ENCODE data around the gene WDR31. TPM values are rescaled to one million over a fixed set of nuclear protein-coding genes. Genes with fewer than 3 reads are reported as not detected.
A peak's percentile ranks its signal among the peaks of the same experiment; 100 is the strongest.

The WDR31 gene
- total RNA-seq, 2 donors from 2014 or later, result 2.4 to 5.4 TPM

- Histone ChIP-seq H3K4me3 (no peak overlapping the region), H3K9me3 (no peaks in the 10 kb centered on the region), H3K36me3 (no peaks in the 10 kb centered on the region), H3K27ac (no peak overlapping the region), H3K27me3 (replicated peaks; ENCODE audit: insufficient read depth) (no peaks in the 10 kb centered on the region), H3K4me1 (ENCODE audit: control insufficient read depth in 1 of 2, low read depth in 2 of 2) (peaks cover under 1 to 7% of the 10 kb centered on the region in 2 donors)
- no peak for DNase-seq (ENCODE audit: low spot score)
- ATAC-seq (ENCODE audit: insufficient number of reproducible peaks, low FRiP score, low read depth), result no peak
- TF ChIP-seq CTCF (IDR thresholded peaks at IDR 0.05), result no peak
These were observed 15.0 kb upstream of the WDR31 start for GRCh38 chr9:113355040-113355596.

GRCh38 chr9:113352411-113352810 lies 12.3 kb upstream of the WDR31 start:
- Histone ChIP-seq H3K4me3 (no peak overlapping the region), H3K36me3 (no peaks in the 10 kb centered on the region), H3K27me3 (replicated peaks; ENCODE audit: insufficient read depth) (no peaks in the 10 kb centered on the region), H3K9me3 (no peaks in the 10 kb centered on the region), H3K27ac (no peak overlapping the region), H3K4me1 (ENCODE audit: control insufficient read depth in 1 of 2, low read depth in 2 of 2) (peaks cover 4 to 13% of the 10 kb centered on the region in 2 donors)
- ATAC-seq (ENCODE audit: insufficient number of reproducible peaks, low FRiP score, low read depth) (no peak), DNase-seq (ENCODE audit: low spot score) (no peak)
- no peak for TF ChIP-seq CTCF (IDR thresholded peaks at IDR 0.05)

- no peak overlapping the region for H3K4me3 ChIP-seq
- H3K4me1 ChIP-seq (ENCODE audit: control insufficient read depth in 1 of 2, low read depth in 2 of 2), result peaks cover 4 to 13% of the 10 kb centered on the region in 2 donors
- no peak for TF ChIP-seq CTCF (IDR thresholded peaks at IDR 0.05)
- no peak for ATAC-seq (ENCODE audit: insufficient number of reproducible peaks, low FRiP score, low read depth)
- no peaks in the 10 kb centered on the region for H3K9me3 ChIP-seq
- DNase-seq (ENCODE audit: low spot score), result no peak
- H3K36me3 ChIP-seq, result no peaks in the 10 kb centered on the region
- no peak overlapping the region for H3K27ac ChIP-seq
- H3K27me3 ChIP-seq (replicated peaks; ENCODE audit: insufficient read depth), result no peaks in the 10 kb centered on the region
These were observed 11.9 kb upstream of the WDR31 start for GRCh38 chr9:113352006-113352405.

DNA sequence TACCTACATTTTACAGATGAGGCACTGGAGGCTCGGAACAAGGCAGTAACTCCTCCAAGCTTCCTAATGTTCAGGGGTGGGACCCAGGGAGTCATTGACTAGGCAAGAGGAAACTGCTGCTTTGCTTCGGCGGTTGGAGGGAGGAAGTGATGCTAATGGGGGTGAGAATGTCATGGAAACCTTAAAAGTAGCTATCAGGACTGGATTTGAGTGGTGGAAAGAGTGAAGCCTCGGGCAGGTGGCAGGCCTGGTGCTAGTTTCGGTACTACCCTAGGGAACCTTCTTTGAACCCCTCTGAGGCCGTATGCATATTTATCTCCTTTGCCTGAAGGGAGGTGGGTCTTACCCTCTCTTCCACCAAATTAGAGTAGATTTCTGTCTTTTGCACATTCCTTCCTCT lies 10.9 kb upstream of the WDR31 start:
- TF ChIP-seq CTCF (IDR thresholded peaks at IDR 0.05), result no peak
- no peak overlapping the region for H3K4me3 ChIP-seq
- no peaks in the 10 kb centered on the region for H3K36me3 ChIP-seq
- no peak for ATAC-seq (ENCODE audit: insufficient number of reproducible peaks, low FRiP score, low read depth)
- H3K27ac ChIP-seq, result no peak overlapping the region
- H3K27me3 ChIP-seq (replicated peaks; ENCODE audit: insufficient read depth), result no peaks in the 10 kb centered on the region
- no peak for DNase-seq (ENCODE audit: low spot score)
- peaks cover 4 to 13% of the 10 kb centered on the region in 2 donors for H3K4me1 ChIP-seq (ENCODE audit: control insufficient read depth in 1 of 2, low read depth in 2 of 2)
- H3K9me3 ChIP-seq, result no peaks in the 10 kb centered on the region

GRCh38 chr9:113350107-113350661 lies 10.1 kb upstream of the WDR31 start:
- Histone ChIP-seq H3K4me3 (peak overlapping the region; percentile 73), H3K27me3 (replicated peaks; ENCODE audit: insufficient read depth) (no peaks in the 10 kb centered on the region), H3K27ac (no peak overlapping the region), H3K9me3 (no peaks in the 10 kb centered on the region), H3K36me3 (no peaks in the 10 kb centered on the region), H3K4me1 (ENCODE audit: control insufficient read depth in 1 of 2, low read depth in 2 of 2) (peaks cover 4 to 13% of the 10 kb centered on the region in 2 donors)
- no peak for TF ChIP-seq CTCF (IDR thresholded peaks at IDR 0.05)
- DNase-seq (ENCODE audit: low spot score) (no peak), ATAC-seq (ENCODE audit: insufficient number of reproducible peaks, low FRiP score, low read depth) (no peak)

Data from thoracic aorta (tissue), 2 donors.